IPS DF 19.7 (cell line): ENCODE results near the gene SCIMP.
"Not testable (repeated sequence)": the region's sequence is repeated elsewhere in the genome, so short reads cannot be mapped to it uniquely, and the experiment has no call there.

ENCODE experiments used
- DNase-seq: peaks from one replicate; pipeline ENCODE4 v3.0.0-alpha.2; 2013; ENCODE audit warnings: low read depth, low spot score

Gene SCIMP

GRCh38 chr17:5234645-5235576 lies at the start of gene SCIMP:
SCIMP (minus strand) TSS chr17:5234860; CDS start chr17:5234755, 105 bp downstream.
- no peak for DNase-seq

DNA sequence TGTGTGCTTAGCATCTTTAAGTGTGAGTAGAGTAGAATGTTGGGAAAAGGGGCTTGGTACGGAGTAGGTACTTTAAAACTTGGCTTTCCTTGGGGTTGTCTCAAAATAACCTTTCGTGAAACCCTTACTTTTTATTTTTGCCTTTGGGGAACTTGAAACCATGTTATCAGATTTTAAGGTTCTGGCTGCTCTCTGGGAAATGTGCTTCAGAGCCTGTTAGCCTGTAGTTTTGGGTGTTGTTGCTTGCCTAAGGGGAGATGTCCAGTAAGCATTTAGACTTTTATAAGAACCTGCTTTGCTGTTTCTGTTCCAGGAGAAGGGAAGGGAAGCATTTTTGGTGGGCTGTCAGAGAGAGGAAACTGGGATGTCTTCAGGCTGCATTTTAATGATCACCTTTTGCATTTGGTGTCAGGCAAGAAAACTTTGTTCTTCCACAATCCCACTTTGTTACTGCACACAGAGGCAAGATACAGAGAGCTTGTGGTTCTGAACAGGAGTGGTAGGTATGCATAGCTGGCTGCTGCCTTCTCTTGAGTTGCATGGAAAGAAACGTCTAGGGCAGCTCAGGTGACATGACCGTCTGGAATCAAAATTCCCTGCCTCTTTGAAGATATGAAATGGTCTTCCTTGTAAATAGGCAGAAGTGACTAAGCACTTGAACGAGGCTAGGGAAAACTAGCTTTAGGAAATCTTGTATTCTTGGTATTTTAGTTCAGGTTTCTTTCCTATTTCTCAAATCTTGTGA lies 49.1 kb upstream of the SCIMP start:
- DNase-seq, result no peak

GRCh38 chr17:5282642-5283217 lies 48.1 kb upstream of the SCIMP start:
- DNase-seq, result no peak

GRCh38 chr17:5281814-5282641 lies 47.4 kb upstream of the SCIMP start, which contains the start of gene RABEP1:
RABEP1 (plus strand) TSS chr17:5282284; CDS start chr17:5282487, 203 bp downstream.
- DNase-seq, result peak; percentile 40

- no peak for DNase-seq
These were observed 37.7 kb upstream of the SCIMP start for GRCh38 chr17:5272322-5272721.

GRCh38 chr17:5269241-5269960 lies 34.7 kb upstream of the SCIMP start:
- DNase-seq, result no peak

GRCh38 chr17:5264893-5265292 lies 30.2 kb upstream of the SCIMP start:
- no peak for DNase-seq

DNA sequence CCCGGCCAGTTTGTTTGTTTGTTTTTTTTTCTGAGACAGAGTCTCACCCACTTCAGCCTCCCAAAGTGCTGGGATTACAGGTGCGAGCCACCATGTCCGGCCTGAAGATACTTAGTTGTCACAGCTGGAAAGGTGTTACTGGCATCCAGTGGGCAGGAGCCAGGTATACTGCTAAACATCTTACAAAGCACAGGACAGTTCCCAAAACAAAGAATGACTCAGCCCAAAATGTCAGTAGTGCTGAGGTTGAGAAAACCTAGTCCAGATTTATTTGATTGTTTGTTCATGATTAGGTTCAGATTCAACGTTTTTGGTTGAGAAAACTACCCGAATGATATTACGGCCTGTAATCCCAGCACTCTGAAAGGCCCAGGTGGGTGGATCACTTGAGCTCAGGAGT lies 28.8 kb upstream of the SCIMP start:
- DNase-seq, result no peak

DNA sequence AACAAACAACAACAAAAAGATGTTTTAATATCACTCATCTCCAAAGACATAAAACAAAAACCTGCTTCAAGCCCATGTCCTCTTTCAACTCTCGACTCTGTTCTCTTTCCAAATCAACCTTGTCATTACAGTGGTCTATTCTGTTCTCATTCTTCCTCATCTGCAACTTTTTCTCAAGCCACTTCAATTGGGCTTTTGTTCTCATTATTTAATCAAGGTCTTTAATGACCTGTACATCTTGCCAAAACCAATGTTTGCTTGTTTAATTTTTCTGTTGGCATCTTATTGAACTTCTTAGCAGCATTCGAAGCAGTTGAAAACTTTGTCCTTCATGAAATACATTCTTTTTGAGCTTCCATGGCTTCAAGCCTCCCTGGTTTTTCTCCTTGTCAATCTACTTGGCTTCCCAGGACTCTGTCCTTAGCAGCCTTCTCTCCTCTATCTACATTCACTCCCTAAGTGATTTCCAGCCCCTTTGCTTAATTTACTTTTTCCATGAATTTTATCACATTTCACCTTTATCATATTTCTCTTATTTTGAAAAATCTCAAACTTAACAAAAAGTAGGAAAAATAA lies 27.8 kb upstream of the SCIMP start:
- no peak for DNase-seq

GRCh38 chr17:5260542-5260941 lies 25.9 kb upstream of the SCIMP start:
- DNase-seq, result no peak

GRCh38 chr17:5257124-5257523 lies 22.5 kb upstream of the SCIMP start:
- no peak for DNase-seq

DNA sequence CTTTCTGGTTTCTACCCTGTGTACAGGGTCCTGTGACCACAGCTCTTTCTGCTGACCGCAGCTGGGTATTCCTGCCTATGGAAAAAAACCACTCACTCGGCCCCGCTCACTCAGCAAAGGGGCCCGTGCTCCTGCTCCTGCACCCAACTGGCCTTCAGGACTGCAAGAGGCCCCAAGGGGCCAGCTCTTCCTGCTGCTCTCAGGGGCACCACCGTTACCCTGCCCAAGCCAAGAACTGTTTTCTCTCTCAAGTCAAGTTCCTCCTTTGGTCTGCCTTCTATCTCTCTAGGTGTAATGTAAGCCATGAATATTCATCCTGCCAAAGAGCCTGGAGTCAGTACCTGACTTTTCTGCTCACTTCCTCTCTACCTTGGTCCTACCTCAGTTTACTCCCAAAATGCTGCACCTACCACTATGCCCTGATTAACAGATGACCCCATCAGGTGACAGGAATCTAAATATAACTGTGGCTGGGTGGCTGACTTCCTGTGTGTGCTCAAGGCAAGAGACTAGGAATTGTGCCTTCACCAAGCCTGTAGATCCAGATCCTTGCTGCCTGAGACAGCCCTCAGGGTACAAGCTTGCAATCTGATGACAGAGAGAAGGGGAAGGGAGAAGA lies 20.4 kb upstream of the SCIMP start:
- no peak for DNase-seq

- DNase-seq, result no peak
These were observed 19.8 kb upstream of the SCIMP start for GRCh38 chr17:5254414-5254813.

- peak; percentile 35 for DNase-seq
These were observed 15.0 kb upstream of the SCIMP start for GRCh38 chr17:5249615-5250014.

- no peak for DNase-seq
These were observed 14.3 kb upstream of the SCIMP start for GRCh38 chr17:5248821-5249479.

- DNase-seq, result no peak
These were observed 13.0 kb upstream of the SCIMP start for GRCh38 chr17:5247621-5248020.

DNA sequence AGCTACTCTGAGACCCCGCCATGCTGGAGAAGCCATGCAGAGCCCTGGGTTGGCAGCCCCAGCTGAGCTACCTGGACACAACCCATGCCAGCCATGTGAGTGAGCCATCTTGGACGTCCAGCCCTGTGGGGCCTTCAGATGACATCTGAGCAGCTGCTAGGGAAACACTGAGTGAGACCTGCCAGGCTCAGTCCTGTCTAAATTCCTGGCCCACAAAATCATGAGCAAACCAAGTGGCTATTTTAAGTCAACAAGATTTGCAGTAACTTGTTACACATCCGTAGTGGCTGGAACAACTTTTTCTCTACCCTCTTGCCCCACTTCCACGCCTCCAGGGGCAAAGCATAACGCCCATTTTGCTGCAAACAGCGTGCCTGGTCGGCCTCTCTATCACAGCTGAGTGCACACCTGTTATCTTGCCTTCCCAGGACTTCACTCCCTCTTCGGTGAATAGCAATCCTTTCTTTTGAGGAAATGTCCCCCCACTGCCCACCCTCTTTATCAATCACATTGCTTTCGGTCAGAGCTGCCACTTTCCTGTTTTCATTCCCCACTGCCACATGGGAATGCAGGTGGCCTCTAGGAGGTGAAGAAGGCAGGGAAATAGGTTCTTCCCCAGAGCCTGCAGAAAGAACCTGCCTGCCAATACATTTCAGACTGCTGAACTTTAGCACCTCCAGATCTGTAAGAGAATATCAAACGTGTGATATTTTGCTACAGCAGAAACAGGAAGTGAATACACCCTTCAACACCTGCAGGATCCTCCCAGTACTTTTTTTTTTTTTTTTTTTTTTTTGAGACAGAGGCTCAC lies 7.4 kb upstream of the SCIMP start:
- DNase-seq, result no peak

GRCh38 chr17:5239769-5240168 lies 5.1 kb upstream of the SCIMP start:
- not testable (repeated sequence) for DNase-seq
